PC-9 (cell line): ENCODE results near the gene NRGN.

Experiments
- EZH2 ChIP-seq: fragments of 200-600 bp; sonication (generic); IDR thresholded peaks from 2 replicates; pipeline ENCODE4 v1.8.0; 2017; ENCODE audit warnings: antibody characterized with exemption, low read depth
- TF ChIP-seq, protein P1 (sequence below): fragments of 200-600 bp; sonication (generic); conservative IDR thresholded peaks from 2 replicates; pipeline ENCODE4 v1.6.1; 2017; ENCODE audit warnings: mixed run types, antibody characterized with exemption, mild to moderate bottlenecking, moderate library complexity

- TF ChIP-seq, protein P1, sequence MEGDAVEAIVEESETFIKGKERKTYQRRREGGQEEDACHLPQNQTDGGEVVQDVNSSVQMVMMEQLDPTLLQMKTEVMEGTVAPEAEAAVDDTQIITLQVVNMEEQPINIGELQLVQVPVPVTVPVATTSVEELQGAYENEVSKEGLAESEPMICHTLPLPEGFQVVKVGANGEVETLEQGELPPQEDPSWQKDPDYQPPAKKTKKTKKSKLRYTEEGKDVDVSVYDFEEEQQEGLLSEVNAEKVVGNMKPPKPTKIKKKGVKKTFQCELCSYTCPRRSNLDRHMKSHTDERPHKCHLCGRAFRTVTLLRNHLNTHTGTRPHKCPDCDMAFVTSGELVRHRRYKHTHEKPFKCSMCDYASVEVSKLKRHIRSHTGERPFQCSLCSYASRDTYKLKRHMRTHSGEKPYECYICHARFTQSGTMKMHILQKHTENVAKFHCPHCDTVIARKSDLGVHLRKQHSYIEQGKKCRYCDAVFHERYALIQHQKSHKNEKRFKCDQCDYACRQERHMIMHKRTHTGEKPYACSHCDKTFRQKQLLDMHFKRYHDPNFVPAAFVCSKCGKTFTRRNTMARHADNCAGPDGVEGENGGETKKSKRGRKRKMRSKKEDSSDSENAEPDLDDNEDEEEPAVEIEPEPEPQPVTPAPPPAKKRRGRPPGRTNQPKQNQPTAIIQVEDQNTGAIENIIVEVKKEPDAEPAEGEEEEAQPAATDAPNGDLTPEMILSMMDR: no peak
- no peak for TF ChIP-seq EZH2
These were observed 10.2 kb upstream of the NRGN start for GRCh38 chr11:124729571-124729970.
